ENCODE measurements around the gene FAM222B.

DNA sequence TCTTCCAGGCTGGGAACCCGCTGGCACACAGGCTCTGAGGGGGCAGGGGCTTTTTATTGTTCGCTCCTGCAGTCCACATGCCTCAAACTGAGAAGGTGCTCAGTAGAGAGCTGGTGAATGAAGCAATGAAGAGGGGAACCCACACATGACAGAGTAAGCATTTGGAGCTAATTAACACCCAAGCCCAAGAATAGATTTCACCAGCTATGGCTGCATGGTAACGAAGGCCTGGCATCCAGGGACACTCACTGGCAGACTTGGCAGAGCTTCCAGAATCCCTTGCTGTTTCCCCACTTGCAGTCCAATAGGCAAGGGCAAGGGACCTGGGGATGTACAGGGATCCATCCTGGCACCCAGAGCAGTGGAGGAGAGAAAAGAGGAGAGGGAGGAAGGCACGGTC lies 42.8 kb upstream of the FAM222B start:
- TF ChIP-seq CTCF (IDR thresholded peaks at IDR 0.05; ENCODE audit: low read depth, low read length, poor library complexity, severe bottlenecking): no peak
- TF ChIP-seq EZH2phosphoT487 (IDR thresholded peaks at IDR 0.05; ENCODE audit: borderline replicate concordance, low read length): no peak

Measured in DOHH2 (cell line).